Astrocyte of the cerebellum (primary cell): ENCODE data around the gene AIFM3.

Experiments
- DNase-seq: peaks from one replicate; pipeline ENCODE4 v3.0.0-alpha.2; 2011; ENCODE audit warnings: low read depth
- H3K4me3 ChIP-seq: 2 replicates; pipeline ENCODE4 v1.5.1; 2011; ENCODE audit warnings: mild to moderate bottlenecking, low read depth, low read length, moderate library complexity
- in situ Hi-C: cut with HindIII; loops from 2 replicates; pipeline ENCODE4 v1.10.0; 2017; ENCODE audit warnings: low sequenced_read_pairs
- TF ChIP-seq, protein P1 (sequence below): IDR thresholded peaks from 2 replicates; pipeline ENCODE4 v1.5.1; 2012; ENCODE audit warnings: low read length, low read depth, moderate library complexity, mild to moderate bottlenecking; ENCODE audit errors: missing control alignments

Gene AIFM3, protein sequence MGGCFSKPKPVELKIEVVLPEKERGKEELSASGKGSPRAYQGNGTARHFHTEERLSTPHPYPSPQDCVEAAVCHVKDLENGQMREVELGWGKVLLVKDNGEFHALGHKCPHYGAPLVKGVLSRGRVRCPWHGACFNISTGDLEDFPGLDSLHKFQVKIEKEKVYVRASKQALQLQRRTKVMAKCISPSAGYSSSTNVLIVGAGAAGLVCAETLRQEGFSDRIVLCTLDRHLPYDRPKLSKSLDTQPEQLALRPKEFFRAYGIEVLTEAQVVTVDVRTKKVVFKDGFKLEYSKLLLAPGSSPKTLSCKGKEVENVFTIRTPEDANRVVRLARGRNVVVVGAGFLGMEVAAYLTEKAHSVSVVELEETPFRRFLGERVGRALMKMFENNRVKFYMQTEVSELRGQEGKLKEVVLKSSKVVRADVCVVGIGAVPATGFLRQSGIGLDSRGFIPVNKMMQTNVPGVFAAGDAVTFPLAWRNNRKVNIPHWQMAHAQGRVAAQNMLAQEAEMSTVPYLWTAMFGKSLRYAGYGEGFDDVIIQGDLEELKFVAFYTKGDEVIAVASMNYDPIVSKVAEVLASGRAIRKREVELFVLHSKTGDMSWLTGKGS

DNA sequence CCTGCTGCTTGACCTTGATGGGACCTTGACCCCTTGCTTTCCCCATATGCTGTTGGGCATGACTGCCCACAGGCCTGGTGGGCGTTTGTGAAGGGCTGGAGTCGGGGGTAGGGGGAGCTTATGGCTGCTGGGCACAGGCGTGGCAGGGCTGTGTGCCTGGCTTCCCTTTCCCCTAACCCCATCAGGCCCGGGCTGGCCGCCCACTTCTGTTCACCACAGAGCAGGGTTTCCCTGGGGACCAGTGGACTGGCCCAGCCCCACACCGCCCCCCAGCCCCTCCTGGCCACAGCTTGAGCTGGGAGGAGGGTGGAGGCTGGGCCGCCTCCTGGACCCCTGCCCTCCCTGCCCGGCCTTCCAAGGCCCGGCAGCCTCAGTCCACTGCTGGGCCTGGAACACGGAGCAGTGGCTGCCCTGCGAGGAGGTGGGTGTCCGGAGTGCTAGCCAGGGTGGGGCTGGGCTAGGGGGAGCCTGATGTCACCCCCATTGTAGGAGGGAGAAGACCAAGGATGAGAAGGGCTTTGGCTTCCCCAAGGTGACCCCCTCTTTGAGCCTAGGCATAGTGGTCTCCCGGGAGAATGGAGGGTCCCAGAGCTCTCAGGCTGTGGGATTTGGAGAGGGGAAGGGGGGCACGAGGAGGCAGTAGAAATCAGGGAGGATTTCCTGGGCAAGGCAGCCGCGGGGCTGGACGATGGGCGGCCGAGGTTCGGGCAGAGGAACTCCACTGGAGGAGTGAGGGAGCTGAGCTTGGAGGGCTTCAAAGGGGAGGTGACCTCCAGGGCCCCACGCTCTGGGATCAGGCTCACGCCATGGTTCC lies at the start of gene AIFM3:
Gene AIFM3, plus strand, starts transcription at position 373 of the 814 bp plus-strand sequence. CDS start 690 bp downstream, outside the sequence.
- in situ Hi-C loops, result no loop called here
- DNase-seq, result no peak
- TF ChIP-seq, protein P1, sequence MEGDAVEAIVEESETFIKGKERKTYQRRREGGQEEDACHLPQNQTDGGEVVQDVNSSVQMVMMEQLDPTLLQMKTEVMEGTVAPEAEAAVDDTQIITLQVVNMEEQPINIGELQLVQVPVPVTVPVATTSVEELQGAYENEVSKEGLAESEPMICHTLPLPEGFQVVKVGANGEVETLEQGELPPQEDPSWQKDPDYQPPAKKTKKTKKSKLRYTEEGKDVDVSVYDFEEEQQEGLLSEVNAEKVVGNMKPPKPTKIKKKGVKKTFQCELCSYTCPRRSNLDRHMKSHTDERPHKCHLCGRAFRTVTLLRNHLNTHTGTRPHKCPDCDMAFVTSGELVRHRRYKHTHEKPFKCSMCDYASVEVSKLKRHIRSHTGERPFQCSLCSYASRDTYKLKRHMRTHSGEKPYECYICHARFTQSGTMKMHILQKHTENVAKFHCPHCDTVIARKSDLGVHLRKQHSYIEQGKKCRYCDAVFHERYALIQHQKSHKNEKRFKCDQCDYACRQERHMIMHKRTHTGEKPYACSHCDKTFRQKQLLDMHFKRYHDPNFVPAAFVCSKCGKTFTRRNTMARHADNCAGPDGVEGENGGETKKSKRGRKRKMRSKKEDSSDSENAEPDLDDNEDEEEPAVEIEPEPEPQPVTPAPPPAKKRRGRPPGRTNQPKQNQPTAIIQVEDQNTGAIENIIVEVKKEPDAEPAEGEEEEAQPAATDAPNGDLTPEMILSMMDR, result no peak
- no peak within 1 kb of the TSS for H3K4me3 ChIP-seq

GRCh38 chr22:20918663-20919218 lies 48.3 kb upstream of the AIFM3 start:
- in situ Hi-C loops, result no loop called here
- TF ChIP-seq, protein P1, result no peak
- no peak for DNase-seq
- H3K4me3 ChIP-seq, result peak overlapping the region; percentile 98

- H3K4me3 ChIP-seq, result peak overlapping the region; percentile 98
- DNase-seq, result no peak
- TF ChIP-seq, protein P1, result no peak
- in situ Hi-C loops, result no loop called here
Measured at GRCh38 chr22:20919718-20920117, 47.3 kb upstream of the AIFM3 start.

- in situ Hi-C loops, result no loop called here
- no peak for DNase-seq
- TF ChIP-seq, protein P1, result no peak
- H3K4me3 ChIP-seq, result peak overlapping the region; percentile 98
Measured at GRCh38 chr22:20920881-20921203, 46.2 kb upstream of the AIFM3 start.

DNA sequence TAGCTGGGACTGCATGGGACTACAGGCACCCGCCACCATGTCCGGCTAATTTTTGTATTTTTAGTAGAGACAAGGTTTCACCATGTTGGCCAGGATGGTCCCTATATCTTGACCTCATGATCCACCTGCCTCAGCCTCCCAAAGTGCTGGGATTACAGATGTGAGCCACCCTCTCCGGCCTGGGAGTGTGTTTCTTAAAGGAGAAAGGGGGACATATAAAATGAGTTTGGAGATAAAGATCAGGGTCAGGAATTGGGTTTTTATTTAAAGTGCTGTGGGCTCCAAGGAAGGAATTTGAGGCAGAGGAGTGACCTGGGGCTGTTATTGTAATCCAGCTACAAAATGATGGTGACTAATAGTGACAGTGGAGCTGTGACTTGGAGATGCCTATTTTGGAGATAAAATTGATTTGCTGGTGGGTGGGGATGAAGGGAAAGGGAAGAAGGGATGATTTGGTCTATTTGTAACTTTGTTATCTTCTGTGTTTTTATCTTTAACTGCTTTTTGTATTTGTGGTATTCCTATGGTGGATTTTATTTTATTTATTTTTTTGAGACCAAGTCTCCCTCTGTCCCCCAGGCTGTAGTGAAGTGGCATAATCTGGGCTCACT lies 44.8 kb upstream of the AIFM3 start:
- no peak for DNase-seq
- H3K4me3 ChIP-seq, result no peak overlapping the region
- in situ Hi-C loops, result no loop called here
- TF ChIP-seq, protein P1, result no peak

DNA sequence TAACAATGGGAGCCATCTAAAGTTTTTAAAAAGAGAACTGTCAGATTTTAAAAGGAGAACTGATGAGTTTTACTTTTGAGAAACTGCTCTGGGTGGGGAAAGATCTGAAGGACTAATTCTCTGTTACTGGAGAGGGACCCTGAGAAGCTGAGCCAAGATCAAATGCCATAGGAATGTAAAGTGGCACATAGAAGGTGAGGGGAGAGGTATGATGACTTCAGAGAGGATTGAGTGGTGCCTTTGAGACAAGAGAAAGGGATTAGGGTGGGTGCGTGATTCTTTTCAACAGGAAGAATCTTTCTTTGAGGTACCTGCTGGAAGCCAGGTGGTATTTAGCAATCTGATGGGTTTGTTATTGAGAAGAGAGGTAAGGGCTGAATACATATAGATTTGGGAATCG lies 40.8 kb upstream of the AIFM3 start:
- H3K4me3 ChIP-seq, result no peak overlapping the region
- TF ChIP-seq, protein P1, result no peak
- in situ Hi-C loops, result no loop called here
- no peak for DNase-seq
